HCT116 (cell line): Measurements from ENCODE around the gene SAMSN1. TPM values are rescaled to one million over a fixed set of nuclear protein-coding genes. Genes with fewer than 3 reads are reported as not detected.

Experiments
- ATAC-seq: fragments of 200-7000 bp; cut with Tn5 transposase; 2 replicates; pipeline ENCODE4 v1.9.1; 2020; ENCODE audit warnings: mild to moderate bottlenecking, moderate library complexity
- BruUV-seq: library from RNA; stranded (reverse); fragments of 400-500 nt; replicated peaks from 2 replicates; lab custom pipeline; 2021; lab: Mats Ljungman, UMichigan
- CTCF ChIA-PET: fragments of 300-600 bp; sonication (Branson Sonifier 250); formaldehyde crosslinking; loops from one replicate; lab custom pipeline; 2021; ENCODE audit warnings: antibody characterized with exemption; lab: Charles Lee
- POLR2A ChIA-PET: fragments of 300-600, 350-600 bp; sonication (Branson Sonifier 250); formaldehyde crosslinking; loops from one replicate; lab custom pipeline; 2021; ENCODE audit warnings: antibody characterized with exemption; lab: Charles Lee
- RAD21 ChIA-PET, 2 experiments: fragments of 300-600 bp; sonication (Branson Sonifier 250); formaldehyde crosslinking; loops; one replicate each; lab custom pipeline; 2023; ENCODE audit warnings: low total read pairs in 2 of 2; ENCODE audit not compliant: uncharacterized antibody in 2 of 2, unreplicated experiment in 2 of 2, low non-redundant PET in 1 of 2; lab: Charles Lee
- DNase-seq: peaks from one replicate; pipeline ENCODE4 v3.0.0-alpha.2; 2010; ENCODE audit warnings: low read depth, low spot score
- H2AFZ ChIP-seq: fragments of 200-600 bp; shearing (Covaris generic), sonication (generic); 2 replicates; pipeline ENCODE4 v1.6.1; 2017; ENCODE audit warnings: low read depth, mixed run types, mixed read lengths, antibody characterized with exemption, low read length; ENCODE audit not compliant: poor library complexity, severe bottlenecking
- H3K27ac ChIP-seq: 2 replicates; pipeline ENCODE4 v1.5.1; 2012; ENCODE audit warnings: low read depth, low read length
- H3K27me3 ChIP-seq: fragments of 200-600 bp; sonication (generic); 2 replicates; pipeline ENCODE4 v1.6.1; 2016; ENCODE audit warnings: mixed run types, low read length, mixed read lengths; ENCODE audit not compliant: insufficient read depth
- H3K36me3 ChIP-seq, 2 experiments: fragments of 200-500 bp in 1 of 2; fragments of 200-600 bp in 1 of 2; sonication (Bioruptor generic) in 1 of 2; sonication (generic) in 1 of 2; 2 replicates each; pipeline versions ENCODE4 v1.5.1 to v1.6.1; 2014 to 2016; ENCODE audit warnings: low read length in 2 of 2, inconsistent platforms in 1 of 2, mixed read lengths in 1 of 2, mixed run types in 1 of 2; ENCODE audit not compliant: insufficient read depth in 2 of 2, control insufficient read depth in 1 of 2
- H3K4me1 ChIP-seq, 2 experiments: fragments of 200-600 bp in 1 of 2; sonication (generic) in 1 of 2; 2 replicates each; pipeline versions ENCODE4 v1.5.1 to v1.6.1; 2012 to 2017; ENCODE audit warnings: low read length in 2 of 2, inconsistent platforms in 1 of 2, mild to moderate bottlenecking in 1 of 2, mixed read lengths in 1 of 2, mixed run types in 1 of 2, moderate library complexity in 1 of 2; ENCODE audit not compliant: insufficient read depth in 2 of 2, control insufficient read depth in 1 of 2
- H3K4me2 ChIP-seq: fragments of 200-600 bp; sonication (generic); 2 replicates; pipeline ENCODE4 v1.6.1; 2017; ENCODE audit warnings: mixed run types, low read length, mixed read lengths
- H3K4me3 ChIP-seq, 2 experiments: fragments of 200-600 bp in 1 of 2; sonication (generic) in 1 of 2; replicated peaks in 1 of 2; 2 replicates each; pipeline ENCODE4 v1.5.1; 2011 to 2016; ENCODE audit warnings: low read length in 2 of 2, control low read depth in 1 of 2, low read depth in 1 of 2, mild to moderate bottlenecking in 1 of 2, mixed read lengths in 1 of 2, mixed run types in 1 of 2
- H3K79me2 ChIP-seq: fragments of 200-600 bp; sonication (generic); 2 replicates; pipeline ENCODE4 v1.6.1; 2017; ENCODE audit warnings: mild to moderate bottlenecking, mixed run types, low read length, moderate library complexity, mixed read lengths; ENCODE audit not compliant: insufficient read depth
- H3K9ac ChIP-seq: fragments of 200-600 bp; sonication (generic); 2 replicates; pipeline ENCODE4 v1.6.1; 2016; ENCODE audit warnings: low read length, mixed read lengths
- H3K9me2 ChIP-seq: fragments of 200-600 bp; sonication (generic), shearing (Covaris generic); 2 replicates; pipeline ENCODE4 v1.6.1; 2017; ENCODE audit warnings: mixed run types, mild to moderate bottlenecking, moderate library complexity; ENCODE audit not compliant: insufficient read depth
- H3K9me3 ChIP-seq, 2 experiments: fragments of 200-500 bp in 1 of 2; fragments of 200-600 bp in 1 of 2; sonication (Bioruptor generic) in 1 of 2; sonication (generic) in 1 of 2; 2 replicates each; pipeline ENCODE4 v1.6.1; 2014 to 2017; ENCODE audit warnings: low read length in 2 of 2, mixed read lengths in 2 of 2, inconsistent platforms in 1 of 2, low read depth in 1 of 2, mild to moderate bottlenecking in 1 of 2, mixed run types in 1 of 2, moderate library complexity in 1 of 2; ENCODE audit not compliant: control insufficient read depth in 1 of 2, insufficient read depth in 1 of 2
- H4K20me1 ChIP-seq: fragments of 200-600 bp; sonication (generic), shearing (Covaris generic); 2 replicates; pipeline ENCODE4 v1.6.1; 2017; ENCODE audit warnings: mixed run types, mild to moderate bottlenecking, moderate library complexity; ENCODE audit not compliant: insufficient read depth
- CBX3 ChIP-seq: IDR thresholded peaks from 2 replicates; pipeline ENCODE4 v1.6.1; 2012; ENCODE audit warnings: low read depth
- CEBPB ChIP-seq: IDR thresholded peaks from 2 replicates; pipeline ENCODE4 v1.6.1; 2012; ENCODE audit warnings: low read depth
- ELF1 ChIP-seq: IDR thresholded peaks from 2 replicates; pipeline ENCODE4 v1.6.1; 2012; ENCODE audit warnings: low read depth, borderline replicate concordance
- FOSL1 ChIP-seq: IDR thresholded peaks from 2 replicates; pipeline ENCODE4 v1.6.1; 2012; ENCODE audit warnings: low read depth
- JUND ChIP-seq: IDR thresholded peaks from 2 replicates; pipeline ENCODE4 v1.6.1; 2012
- POLR2AphosphoS5 ChIP-seq: IDR thresholded peaks from 2 replicates; pipeline ENCODE4 v1.6.1; 2011; ENCODE audit warnings: mild to moderate bottlenecking, low read depth, low read length, moderate library complexity
- RAD21 ChIP-seq: IDR thresholded peaks from 2 replicates; pipeline ENCODE4 v1.6.1; 2012; ENCODE audit warnings: low read depth, mild to moderate bottlenecking
- REST ChIP-seq: IDR thresholded peaks from 2 replicates; pipeline ENCODE4 v1.6.1; 2012; ENCODE audit warnings: low read depth
- SIN3A ChIP-seq: IDR thresholded peaks from 2 replicates; pipeline ENCODE4 v1.6.1; 2012; ENCODE audit warnings: low read depth
- SRF ChIP-seq: IDR thresholded peaks from 2 replicates; pipeline ENCODE4 v1.6.1; 2012; ENCODE audit warnings: low read depth
- TCF7L2 ChIP-seq: IDR thresholded peaks from 2 replicates; pipeline ENCODE4 v1.7.0; 2011; ENCODE audit warnings: borderline replicate concordance, inconsistent platforms; ENCODE audit not compliant: insufficient read depth, insufficient read length; ENCODE audit errors: extremely low read depth
- YY1 ChIP-seq: IDR thresholded peaks from 2 replicates; pipeline ENCODE4 v1.6.1; 2011; ENCODE audit warnings: low read length, low read depth, moderate library complexity, mild to moderate bottlenecking; ENCODE audit not compliant: insufficient replicate concordance; ENCODE audit errors: extremely low read depth
- ZFX ChIP-seq: fragments of 450-650 bp; IDR thresholded peaks from 2 replicates; pipeline ENCODE4 v1.6.1; 2017
- ZNF274 ChIP-seq: fragments of 200-500 bp; sonication (Bioruptor generic); IDR thresholded peaks from 2 replicates; pipeline ENCODE4 v1.6.1; 2014; ENCODE audit warnings: mild to moderate bottlenecking, low read depth, low read length, inconsistent platforms
- intact Hi-C: fragments of 100-400 bp; cut with micrococcal nuclease; formaldehyde crosslinking; loops from 2 replicates; pipeline ENCODE4 v1.10.0; 2022
- total RNA-seq: library from RNA; stranded (reverse); gene quantifications from one replicate; pipeline ENCODE4 v1.2.1, GENCODE V29; 2021; ENCODE audit not compliant: unreplicated experiment
- TF ChIP-seq, protein P1 (sequence below), 3 experiments: fragments of 200-600 bp in 1 of 3; sonication (generic) in 1 of 3; IDR thresholded peaks in 2 of 3; conservative IDR thresholded peaks in 1 of 3; 2 replicates each; pipeline ENCODE4 v1.5.1; 2012 to 2017; ENCODE audit warnings: low read depth in 2 of 3, low read length in 2 of 3, antibody characterized with exemption in 1 of 3, borderline replicate concordance in 1 of 3, control low read depth in 1 of 3, mild to moderate bottlenecking in 1 of 3, mixed read lengths in 1 of 3, mixed run types in 1 of 3, moderate library complexity in 1 of 3; ENCODE audit not compliant: insufficient read depth in 1 of 3
- TF ChIP-seq, protein P2 (sequence below): IDR thresholded peaks from 2 replicates; pipeline ENCODE4 v1.6.1; 2012

Gene SAMSN1
- total RNA-seq, 1 experiment from 2014 or later, result 0.57 TPM

- no peak overlapping the region for H3K27ac ChIP-seq
- no peaks in the 10 kb centered on the region for H4K20me1 ChIP-seq
- no peak overlapping the region for H3K4me2 ChIP-seq
- ChIA-PET POLR2A (no interaction called here), RAD21 (no interaction called here), CTCF (no interaction called here)
- BruUV-seq, result no TSS peak
- no peak overlapping the region for H3K4me3 ChIP-seq
- TF ChIP-seq, protein P1, sequence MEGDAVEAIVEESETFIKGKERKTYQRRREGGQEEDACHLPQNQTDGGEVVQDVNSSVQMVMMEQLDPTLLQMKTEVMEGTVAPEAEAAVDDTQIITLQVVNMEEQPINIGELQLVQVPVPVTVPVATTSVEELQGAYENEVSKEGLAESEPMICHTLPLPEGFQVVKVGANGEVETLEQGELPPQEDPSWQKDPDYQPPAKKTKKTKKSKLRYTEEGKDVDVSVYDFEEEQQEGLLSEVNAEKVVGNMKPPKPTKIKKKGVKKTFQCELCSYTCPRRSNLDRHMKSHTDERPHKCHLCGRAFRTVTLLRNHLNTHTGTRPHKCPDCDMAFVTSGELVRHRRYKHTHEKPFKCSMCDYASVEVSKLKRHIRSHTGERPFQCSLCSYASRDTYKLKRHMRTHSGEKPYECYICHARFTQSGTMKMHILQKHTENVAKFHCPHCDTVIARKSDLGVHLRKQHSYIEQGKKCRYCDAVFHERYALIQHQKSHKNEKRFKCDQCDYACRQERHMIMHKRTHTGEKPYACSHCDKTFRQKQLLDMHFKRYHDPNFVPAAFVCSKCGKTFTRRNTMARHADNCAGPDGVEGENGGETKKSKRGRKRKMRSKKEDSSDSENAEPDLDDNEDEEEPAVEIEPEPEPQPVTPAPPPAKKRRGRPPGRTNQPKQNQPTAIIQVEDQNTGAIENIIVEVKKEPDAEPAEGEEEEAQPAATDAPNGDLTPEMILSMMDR (IDR thresholded peaks at IDR 0.05 in 2 of 3, conservative IDR thresholded peaks at IDR 0.05 in 1 of 3; ENCODE audit: borderline replicate concordance in 1 of 3, insufficient read depth in 1 of 3, low read depth in 2 of 3, low read length in 2 of 3), result no peak
- TF ChIP-seq POLR2AphosphoS5, result no peak
- no peak for TF ChIP-seq JUND
- no peak for TF ChIP-seq TCF7L2
- TF ChIP-seq, protein P2, sequence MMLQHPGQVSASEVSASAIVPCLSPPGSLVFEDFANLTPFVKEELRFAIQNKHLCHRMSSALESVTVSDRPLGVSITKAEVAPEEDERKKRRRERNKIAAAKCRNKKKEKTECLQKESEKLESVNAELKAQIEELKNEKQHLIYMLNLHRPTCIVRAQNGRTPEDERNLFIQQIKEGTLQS, result no peak
- TF ChIP-seq RAD21, result no peak
- no peak for TF ChIP-seq SIN3A
- TF ChIP-seq SRF, result no peak
- TF ChIP-seq YY1, result no peak
- TF ChIP-seq REST, result no peak
- no peak for TF ChIP-seq FOSL1
- TF ChIP-seq CBX3, result no peak
- no peak for TF ChIP-seq ZFX
- TF ChIP-seq ELF1, result no peak
- TF ChIP-seq CEBPB, result no peak
- no peak for TF ChIP-seq ZNF274
- no peak overlapping the region for H2AFZ ChIP-seq
- H3K79me2 ChIP-seq, result no peaks in the 10 kb centered on the region
- no peaks in the 10 kb centered on the region for H3K9me3 ChIP-seq
- H3K36me3 ChIP-seq, result no peaks in the 10 kb centered on the region
- ATAC-seq (no peak), DNase-seq (no peak)
- H3K9ac ChIP-seq, result no peak overlapping the region
- no peaks in the 10 kb centered on the region for H3K4me1 ChIP-seq
- H3K9me2 ChIP-seq, result no peaks in the 10 kb centered on the region
- no peaks in the 10 kb centered on the region for H3K27me3 ChIP-seq
- intact Hi-C loops, result loop anchor here (10.0 kb wide), 1 partner anchor 60 kb away; the partner anchor contains the start of gene SAMSN1
Observed at GRCh38 chr21:14484188-14485009, 61.7 kb downstream of the SAMSN1 start.
